ENCODE results near the gene CDV3. TPM values are rescaled to one million over a fixed set of nuclear protein-coding genes. Genes with fewer than 3 reads are reported as not detected.
"Not testable (repeated sequence)": the region's sequence is repeated elsewhere in the genome, so short reads cannot be mapped to it uniquely, and the experiment has no call there.

Gene CDV3
- total RNA-seq, 2 donors from 2014 or later = 126 to 142 TPM

- intact Hi-C loops (cut with DNase I) = no loop called here
- H3K9me3 ChIP-seq = no peaks in the 10 kb centered on the region
- H3K27ac ChIP-seq = no peak overlapping the region
- peaks cover 1% of the 10 kb centered on the region for H3K4me1 ChIP-seq
- no peak overlapping the region for H3K4me3 ChIP-seq
- H3K9ac ChIP-seq (ENCODE audit: low read depth in 2 of 2, low read length in 2 of 2) = no peak overlapping the region
- H3K27me3 ChIP-seq = no peaks in the 10 kb centered on the region
- no peaks in the 10 kb centered on the region for H3K36me3 ChIP-seq
- DNase-seq = no peak
- no peak for TF ChIP-seq CTCF (IDR thresholded peaks at IDR 0.05)
Measured at GRCh38 chr3:133542871-133543270, 30.6 kb upstream of the CDV3 start.

GRCh38 chr3:133544983-133545382, 28.5 kb upstream of the CDV3 start:
- H3K4me1 ChIP-seq; H3K9me3 ChIP-seq; intact Hi-C loops (cut with DNase I); H3K36me3 ChIP-seq; H3K4me3 ChIP-seq; H3K27me3 ChIP-seq; H3K27ac ChIP-seq; H3K9ac ChIP-seq (ENCODE audit: low read depth in 2 of 2, low read length in 2 of 2): not testable (repeated sequence)
- peak; percentile 49 for DNase-seq

GRCh38 chr3:133547432-133548041, 25.9 kb upstream of the CDV3 start:
- no peak for TF ChIP-seq CTCF (IDR thresholded peaks at IDR 0.05)

GRCh38 chr3:133548090-133548489, 25.4 kb upstream of the CDV3 start:
- H3K36me3 ChIP-seq = no peaks in the 10 kb centered on the region
- no peak for TF ChIP-seq CTCF (IDR thresholded peaks at IDR 0.05)
- H3K9me3 ChIP-seq = no peaks in the 10 kb centered on the region
- DNase-seq = no peak
- no peak overlapping the region for H3K9ac ChIP-seq (ENCODE audit: low read depth in 2 of 2, low read length in 2 of 2)
- no peaks in the 10 kb centered on the region for H3K27me3 ChIP-seq
- peaks cover 4% of the 10 kb centered on the region for H3K4me1 ChIP-seq
- no peak overlapping the region for H3K27ac ChIP-seq
- H3K4me3 ChIP-seq = no peak overlapping the region
- intact Hi-C loops (cut with DNase I) = no loop called here

More at GRCh38 chr3:133547432-133548041, 25.9 kb upstream of the CDV3 start:
- Histone ChIP-seq H3K27me3 (no peaks in the 10 kb centered on the region), H3K36me3 (no peaks in the 10 kb centered on the region), H3K4me1 (peaks cover 4% of the 10 kb centered on the region), H3K27ac (no peak overlapping the region), H3K4me3 (no peak overlapping the region), H3K9me3 (no peaks in the 10 kb centered on the region), H3K9ac (ENCODE audit: low read depth in 2 of 2, low read length in 2 of 2) (no peak overlapping the region)
- intact Hi-C loops (cut with DNase I) = no loop called here
- DNase-seq = peak; percentile 38

- peaks cover 4% of the 10 kb centered on the region for H3K4me1 ChIP-seq
- intact Hi-C loops (cut with DNase I) = no loop called here
- no peak overlapping the region for H3K27ac ChIP-seq
- H3K4me3 ChIP-seq = no peak overlapping the region
- no peak for TF ChIP-seq CTCF (IDR thresholded peaks at IDR 0.05)
- no peaks in the 10 kb centered on the region for H3K9me3 ChIP-seq
- no peak overlapping the region for H3K9ac ChIP-seq (ENCODE audit: low read depth in 2 of 2, low read length in 2 of 2)
- DNase-seq = no peak
- H3K36me3 ChIP-seq = no peaks in the 10 kb centered on the region
- H3K27me3 ChIP-seq = no peaks in the 10 kb centered on the region
Measured at GRCh38 chr3:133549565-133549964, 23.9 kb upstream of the CDV3 start.

- H3K27ac ChIP-seq; H3K4me3 ChIP-seq; intact Hi-C loops (cut with DNase I); H3K4me1 ChIP-seq; H3K9me3 ChIP-seq; DNase-seq; H3K27me3 ChIP-seq; H3K36me3 ChIP-seq; H3K9ac ChIP-seq (ENCODE audit: low read depth in 2 of 2, low read length in 2 of 2): not testable (repeated sequence)
Measured at GRCh38 chr3:133551589-133551988, 21.9 kb upstream of the CDV3 start.

All from colonic mucosa (tissue), 4 donors.